ENCODE measurements around the gene OR51E2. TPM values are rescaled to one million over a fixed set of nuclear protein-coding genes. Genes with fewer than 3 reads are reported as not detected.

Gene OR51E2
- total RNA-seq, 2 experiments from 2014 or later: not detected

Other genes with a start within 250 kb of the OR51E2 start
- gene OR52K2, start 248.6 kb downstream of the OR51E2 start, total RNA-seq: not detected
- not detected for gene OR52K1, start 215.2 kb downstream of the OR51E2 start, total RNA-seq
- gene OR52M1, start 152.7 kb downstream of the OR51E2 start, total RNA-seq: not detected
- gene OR52I2, start 116.1 kb downstream of the OR51E2 start, total RNA-seq: not detected
- not detected for gene OR52I1, start 103.8 kb downstream of the OR51E2 start, total RNA-seq
- 1 to 10 TPM; 8.7 to 9.2 TPM for gene TRIM68, start 89.6 kb downstream of the OR51E2 start, total RNA-seq
- not detected for gene OR51D1, start 60.4 kb downstream of the OR51E2 start, total RNA-seq
- gene OR51E1, start 53.9 kb downstream of the OR51E2 start, total RNA-seq: not detected
- gene MMP26, start 6.9 kb upstream of the OR51E2 start, total RNA-seq: not detected
- not detected for gene OR51F1, start 72.1 kb upstream of the OR51E2 start, total RNA-seq
- gene OR52R1, start 106.5 kb upstream of the OR51E2 start, total RNA-seq: not detected
- not detected for gene OR51F2, start 123.5 kb upstream of the OR51E2 start, total RNA-seq
- not detected for gene OR51S1, start 151.4 kb upstream of the OR51E2 start, total RNA-seq
- not detected for gene OR51T1, start 184.0 kb upstream of the OR51E2 start, total RNA-seq
- not detected for gene OR51A7, start 205.9 kb upstream of the OR51E2 start, total RNA-seq
- not detected for gene OR51G2, start 221.5 kb upstream of the OR51E2 start, total RNA-seq
- not detected for gene OR51G1, start 226.5 kb upstream of the OR51E2 start, total RNA-seq
- not detected for gene OR51A4, start 249.8 kb upstream of the OR51E2 start, total RNA-seq